Endothelial cell of umbilical vein (primary cell): Measurements from ENCODE around the gene OR2C3. TPM values are rescaled to one million over a fixed set of nuclear protein-coding genes. Genes with fewer than 3 reads are reported as not detected.

Experiments used
- BruUV-seq: library from RNA; stranded (reverse); fragments of 400-500 nt; replicated peaks from 2 replicates; lab custom pipeline; 2021; lab: Mats Ljungman, UMichigan
- CTCF ChIA-PET: fragments of 300-600, 350-600 bp; sonication (Branson Sonifier 250); formaldehyde crosslinking; loops from one replicate; lab custom pipeline; 2021; ENCODE audit warnings: antibody characterized with exemption, inconsistent platforms; lab: Charles Lee
- POLR2A ChIA-PET: fragments of 300-600, 350-600 bp; sonication (Branson Sonifier 250); formaldehyde crosslinking; loops from one replicate; lab custom pipeline; 2021; ENCODE audit warnings: antibody characterized with exemption, inconsistent platforms; lab: Charles Lee
- DNase-seq: peaks from one replicate; pipeline ENCODE4 v3.0.0-alpha.2; 2011; ENCODE audit warnings: low read depth, low spot score
- FAIRE-seq: peaks from 2 replicates; lab custom pipeline; 2011; peaks lifted over from hg19 to GRCh38; lab: Jason Lieb, UNC
- H2AFZ ChIP-seq: 2 replicates; pipeline ENCODE4 v1.6.0; 2012; ENCODE audit warnings: low read depth, low read length, control low read depth, inconsistent platforms
- H3K27ac ChIP-seq: 2 replicates; pipeline ENCODE4 v1.5.1; 2011; ENCODE audit warnings: low read depth, mild to moderate bottlenecking, control low read depth, low read length, moderate library complexity; ENCODE audit not compliant: insufficient read depth
- H3K27me3 ChIP-seq, 2 experiments: 2 replicates each; pipeline versions ENCODE4 v1.6.0 to v1.6.1; 2011; ENCODE audit warnings: low read length in 2 of 2, mixed read lengths in 1 of 2; ENCODE audit not compliant: control insufficient read depth in 2 of 2, insufficient read depth in 2 of 2
- H3K36me3 ChIP-seq, 2 experiments: 2 replicates in 1 of 2; 3 replicates in 1 of 2; pipeline ENCODE4 v1.5.1; 2011; ENCODE audit warnings: low read length in 2 of 2, mild to moderate bottlenecking in 1 of 2, moderate library complexity in 1 of 2; ENCODE audit not compliant: control insufficient read depth in 2 of 2, insufficient read depth in 2 of 2; ENCODE audit errors: extremely low read depth in 1 of 2
- H3K4me1 ChIP-seq: 3 replicates; pipeline ENCODE4 v1.5.1; 2011; ENCODE audit warnings: mild to moderate bottlenecking, low read length; ENCODE audit not compliant: control insufficient read depth, insufficient read depth; ENCODE audit errors: extremely low read depth
- H3K4me2 ChIP-seq: 2 replicates; pipeline ENCODE4 v1.6.1; 2011; ENCODE audit warnings: low read length, control low read depth, mixed read lengths; ENCODE audit not compliant: insufficient read depth
- H3K4me3 ChIP-seq, 3 experiments: fragments of 200-600 bp in 1 of 3; sonication (generic), shearing (Covaris generic) in 1 of 3; replicated peaks in 1 of 3; 2 replicates each; pipeline ENCODE4 v1.5.1; 2011 to 2016; ENCODE audit warnings: control low read depth in 3 of 3, low read length in 3 of 3, mild to moderate bottlenecking in 2 of 3, inconsistent platforms in 1 of 3, low read depth in 1 of 3, moderate library complexity in 1 of 3; ENCODE audit not compliant: insufficient read depth in 1 of 3
- H3K79me2 ChIP-seq: 2 replicates; pipeline ENCODE4 v1.6.0; 2012; ENCODE audit warnings: low read length, inconsistent platforms; ENCODE audit not compliant: control insufficient read depth, insufficient read depth
- H3K9ac ChIP-seq: replicated peaks from 2 replicates; pipeline ENCODE3; 2011; ENCODE audit warnings: low read length, control low read depth; ENCODE audit not compliant: insufficient read depth; ENCODE audit errors: extremely low read depth
- H3K9me1 ChIP-seq: replicated peaks from 3 replicates; pipeline ENCODE4 v1.6.0; 2011; ENCODE audit warnings: mild to moderate bottlenecking, low read length; ENCODE audit not compliant: control insufficient read depth, insufficient read depth; ENCODE audit errors: extremely low read depth
- H3K9me3 ChIP-seq: replicated peaks from 2 replicates; pipeline ENCODE4 v1.5.1; 2012; ENCODE audit warnings: low read length, inconsistent platforms; ENCODE audit not compliant: control insufficient read depth, insufficient read depth
- H4K20me1 ChIP-seq: replicated peaks from 2 replicates; pipeline ENCODE3; 2011; ENCODE audit warnings: mild to moderate bottlenecking, low read length; ENCODE audit not compliant: control insufficient read depth, insufficient read depth; ENCODE audit errors: extremely low read depth
- CTCF ChIP-seq, 2 donors: IDR thresholded peaks; 1 replicate in 1 of 2; 2 replicates in 1 of 2; pipeline ENCODE4 v1.5.1; 2011; ENCODE audit warnings: low read length in 2 of 2, mild to moderate bottlenecking in 2 of 2, moderate library complexity in 2 of 2, control low read depth in 1 of 2, inconsistent platforms in 1 of 2, low read depth in 1 of 2; ENCODE audit not compliant: insufficient read depth in 1 of 2; ENCODE audit errors: extremely low read depth in 1 of 2
- EZH2 ChIP-seq: IDR thresholded peaks from 2 replicates; pipeline ENCODE4 v1.6.1; 2012; ENCODE audit warnings: borderline replicate concordance, low read depth, mild to moderate bottlenecking, moderate library complexity, low read length, inconsistent platforms; ENCODE audit not compliant: severe bottlenecking
- FOS ChIP-seq: IDR thresholded peaks from 2 replicates; pipeline ENCODE4 v1.6.1; 2011; ENCODE audit warnings: mild to moderate bottlenecking, low read length, moderate library complexity, borderline replicate concordance; ENCODE audit not compliant: insufficient read depth
- GATA2 ChIP-seq: IDR thresholded peaks from 2 replicates; pipeline ENCODE4 v1.7.0; 2011; ENCODE audit warnings: low read depth, mild to moderate bottlenecking, moderate library complexity, mixed read lengths, low read length; ENCODE audit not compliant: insufficient read length, insufficient read depth
- JUN ChIP-seq: IDR thresholded peaks from 2 replicates; pipeline ENCODE4 v1.6.1; 2011; ENCODE audit warnings: borderline replicate concordance, low read depth; ENCODE audit not compliant: insufficient read length, insufficient read depth
- MAX ChIP-seq: IDR thresholded peaks from 2 replicates; pipeline ENCODE4 v1.6.1; 2011; ENCODE audit not compliant: insufficient read depth, insufficient read length
- MYC ChIP-seq: IDR thresholded peaks from one replicate; pipeline ENCODE4 v1.6.1; 2011; ENCODE audit warnings: mild to moderate bottlenecking, low read depth, low read length
- POLR2A ChIP-seq: IDR thresholded peaks from 2 replicates; pipeline ENCODE4 v1.6.1; 2012; ENCODE audit warnings: low read depth, mild to moderate bottlenecking, control low read depth, low read length
- POLR2AphosphoS5 ChIP-seq: IDR thresholded peaks from 2 replicates; pipeline ENCODE4 v1.6.1; 2012; ENCODE audit warnings: low read depth, mild to moderate bottlenecking, control low read depth, low read length, moderate library complexity; ENCODE audit not compliant: insufficient read depth
- dilution Hi-C: fragments of 300-500 bp; cut with MboI; formaldehyde crosslinking; loops from one replicate; pipeline ENCODE4 v1.15.0; 2019; ENCODE audit warnings: low sequenced_read_pairs; ENCODE audit not compliant: extremely low pct_ligation_motif_present
- intact Hi-C: fragments of 100-400 bp; cut with micrococcal nuclease; formaldehyde crosslinking; loops from one replicate; pipeline ENCODE4 v1.10.0; 2022
- polyA plus RNA-seq, 4 experiments: library from polyadenylated mRNA; depleted of rRNA in 3 of 4; stranded (reverse) in 3 of 4; unstranded in 1 of 4; fragments of >200 nt; gene quantifications; 2 replicates each; pipeline versions ENCODE4 v1.2.1 to v1.2.3, GENCODE V29; 2011 to 2012; ENCODE audit warnings: missing spikeins in 1 of 4
- total RNA-seq: library from RNA; stranded (reverse); gene quantifications from 2 replicates; pipeline ENCODE4 v1.2.3, GENCODE V29; 2021

Gene OR2C3
- total and polyA plus RNA-seq, 2 donors (not counting 3 experiments of a cell fraction or from before 2014, with no cell fraction given): not detected

DNA sequence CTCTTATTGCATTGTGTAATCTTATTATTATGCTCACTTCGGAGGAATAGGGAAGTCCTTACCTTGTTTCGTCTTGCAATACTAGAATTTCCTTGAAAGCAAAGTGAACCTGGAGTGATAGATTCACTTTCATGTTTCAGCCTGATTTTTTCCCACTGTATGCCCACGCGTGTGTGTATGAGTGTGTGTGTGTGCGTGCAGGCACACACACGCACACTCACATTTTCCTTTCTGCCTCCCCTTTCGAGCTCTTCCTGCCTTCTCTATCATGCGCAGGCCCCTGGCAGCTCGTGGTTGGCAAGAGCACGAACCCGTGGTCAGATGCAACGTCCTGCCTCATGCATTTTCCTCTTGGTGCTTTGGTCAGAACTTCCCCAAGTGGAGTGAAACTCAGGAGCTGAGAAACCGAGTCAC is 12.5 kb upstream of the OR2C3 start, which contains the start of gene GCSAML:
Gene GCSAML (plus strand): TSS at position 366 of the 414 bp plus-strand sequence. CDS start 58 bp downstream, outside the sequence.
- H3K36me3 ChIP-seq: no peaks in the 10 kb centered on the region
- H2AFZ ChIP-seq: no peak within 1 kb of the TSS
- no peak for TF ChIP-seq CTCF (IDR thresholded peaks at IDR 0.05; ENCODE audit: extremely low read depth in 1 of 2, insufficient read depth in 1 of 2, low read depth in 1 of 2, low read length in 2 of 2)
- no peak for TF ChIP-seq GATA2
- no peak for TF ChIP-seq POLR2AphosphoS5
- TF ChIP-seq FOS: no peak
- no peak for TF ChIP-seq POLR2A
- TF ChIP-seq JUN: no peak
- no peak for TF ChIP-seq MAX
- TF ChIP-seq EZH2: no peak
- no peak for TF ChIP-seq MYC
- no peak for FAIRE-seq
- no peak within 1 kb of the TSS for H3K4me3 ChIP-seq
- intact Hi-C loops: no loop called here
- no peak within 1 kb of the TSS for H3K27ac ChIP-seq
- no peak within 1 kb of the TSS for H3K9ac ChIP-seq
- CTCF ChIA-PET: no interaction called here
- no peak for DNase-seq
- dilution Hi-C loops: no loop called here
- BruUV-seq: no TSS peak
- POLR2A ChIA-PET: no interaction called here
- no peaks in the 10 kb centered on the region for H3K79me2 ChIP-seq
- no peaks in the 10 kb centered on the region for H3K4me1 ChIP-seq
- H3K4me2 ChIP-seq: no peak within 1 kb of the TSS
- H3K27me3 ChIP-seq: no peaks in the 10 kb centered on the region
- no peaks in the 10 kb centered on the region for H4K20me1 ChIP-seq
- peaks cover 4% of the 10 kb centered on the region for H3K9me3 ChIP-seq
- H3K9me1 ChIP-seq: no peaks in the 10 kb centered on the region
